Type B pancreatic cell (in vitro differentiated cells): Measurements from ENCODE around the gene ARRDC1. TPM values are rescaled to one million over a fixed set of nuclear protein-coding genes. Genes with fewer than 3 reads are reported as not detected.

Experiments
- DNase-seq: peaks from one replicate; pipeline ENCODE4 v3.0.0; 2021; ENCODE audit warnings: mixed read lengths; ENCODE audit not compliant: unreplicated experiment; ENCODE audit errors: extremely low spot score
- H3K27ac Mint-ChIP-seq: 2 replicates; pipeline ENCODE4 v1.8.0; 2021; ENCODE audit warnings: mild to moderate bottlenecking, mixed read lengths
- H3K27me3 Mint-ChIP-seq: 2 replicates; pipeline ENCODE4 v1.8.0; 2021; ENCODE audit warnings: mixed read lengths
- H3K36me3 Mint-ChIP-seq: 2 replicates; pipeline ENCODE4 v1.8.0; 2021; ENCODE audit warnings: mixed read lengths
- H3K4me1 Mint-ChIP-seq: one replicate; pipeline ENCODE4 v1.8.0; 2021; ENCODE audit warnings: mixed read lengths; ENCODE audit not compliant: unreplicated experiment
- H3K4me3 Mint-ChIP-seq: 2 replicates; pipeline ENCODE4 v1.8.0; 2021; ENCODE audit warnings: mild to moderate bottlenecking, mixed read lengths
- H3K9me3 Mint-ChIP-seq: 2 replicates; pipeline ENCODE4 v1.8.0; 2021; ENCODE audit warnings: mixed read lengths
- CTCF ChIP-seq: fragments of 200-600 bp; sonication (generic); conservative IDR thresholded peaks from 2 replicates; pipeline ENCODE4 v1.5.0; 2021; ENCODE audit warnings: antibody characterized with exemption, mild to moderate bottlenecking
- total RNA-seq: library from RNA; stranded (reverse); gene quantifications from 2 replicates; pipeline ENCODE4 v1.2.1, GENCODE V29; 2021; ENCODE audit warnings: low replicate concordance

ARRDC1 gene
- total RNA-seq, 1 donor from 2014 or later, result 46.4 TPM

GRCh38 chr9:137632230-137633161 is 27.0 kb downstream of the ARRDC1 start:
- H3K4me3 Mint-ChIP-seq, result no peak overlapping the region
- H3K9me3 Mint-ChIP-seq, result no peaks in the 10 kb centered on the region
- H3K36me3 Mint-ChIP-seq, result peaks cover 16% of the 10 kb centered on the region
- no peak for DNase-seq
- TF ChIP-seq CTCF, result no peak
- peaks cover 35% of the 10 kb centered on the region for H3K4me1 Mint-ChIP-seq
- H3K27ac Mint-ChIP-seq, result no peak overlapping the region
- H3K27me3 Mint-ChIP-seq, result no peaks in the 10 kb centered on the region

GRCh38 chr9:137634016-137634415 is 28.5 kb downstream of the ARRDC1 start:
- no peak for TF ChIP-seq CTCF
- no peak overlapping the region for H3K27ac Mint-ChIP-seq
- peaks cover 26% of the 10 kb centered on the region for H3K4me1 Mint-ChIP-seq
- H3K4me3 Mint-ChIP-seq, result no peak overlapping the region
- H3K9me3 Mint-ChIP-seq, result no peaks in the 10 kb centered on the region
- peaks cover 7% of the 10 kb centered on the region for H3K36me3 Mint-ChIP-seq
- DNase-seq, result no peak
- no peaks in the 10 kb centered on the region for H3K27me3 Mint-ChIP-seq

GRCh38 chr9:137638680-137639079 is 33.2 kb downstream of the ARRDC1 start:
- Mint-ChIP-seq H3K4me3 (no peak overlapping the region), H3K36me3 (peaks cover 24% of the 10 kb centered on the region), H3K27me3 (no peaks in the 10 kb centered on the region), H3K4me1 (peaks cover 19% of the 10 kb centered on the region), H3K27ac (no peak overlapping the region), H3K9me3 (no peaks in the 10 kb centered on the region)
- TF ChIP-seq CTCF, result no peak
- no peak for DNase-seq

GRCh38 chr9:137639303-137640051 is 34.0 kb downstream of the ARRDC1 start:
- TF ChIP-seq CTCF, result no peak

GRCh38 chr9:137640862-137641261 is 35.4 kb downstream of the ARRDC1 start:
- H3K4me3 Mint-ChIP-seq, result no peak overlapping the region
- TF ChIP-seq CTCF, result no peak
- no peaks in the 10 kb centered on the region for H3K27me3 Mint-ChIP-seq
- peaks cover 33% of the 10 kb centered on the region for H3K36me3 Mint-ChIP-seq
- H3K27ac Mint-ChIP-seq, result no peak overlapping the region
- no peak for DNase-seq
- peaks cover 21% of the 10 kb centered on the region for H3K4me1 Mint-ChIP-seq
- H3K9me3 Mint-ChIP-seq, result no peaks in the 10 kb centered on the region

More at GRCh38 chr9:137639303-137640051, 34.0 kb downstream of the ARRDC1 start:
- no peak overlapping the region for H3K27ac Mint-ChIP-seq
- no peaks in the 10 kb centered on the region for H3K27me3 Mint-ChIP-seq
- H3K9me3 Mint-ChIP-seq, result no peaks in the 10 kb centered on the region
- no peak overlapping the region for H3K4me3 Mint-ChIP-seq
- DNase-seq, result no peak
- H3K4me1 Mint-ChIP-seq, result peaks cover 17% of the 10 kb centered on the region
- H3K36me3 Mint-ChIP-seq, result peaks cover 28% of the 10 kb centered on the region
